DOHH2 (cell line): ENCODE data around the gene ZC3H7A.

Experiments
- H3F3A ChIP-seq: fragments of 200-600 bp; sonication (generic), shearing (Covaris generic); 2 replicates; pipeline ENCODE4 v1.6.0; 2016; ENCODE audit warnings: antibody characterized with exemption, mild to moderate bottlenecking; ENCODE audit not compliant: control insufficient read depth, insufficient read depth
- H3K27ac ChIP-seq: fragments of 200-600 bp; sonication (generic); 2 replicates; pipeline ENCODE4 v1.5.1; 2014; ENCODE audit warnings: low read depth, mild to moderate bottlenecking, low read length, moderate library complexity
- H3K27me3 ChIP-seq: fragments of 200-600 bp; sonication (generic); 2 replicates; pipeline ENCODE4 v1.6.1; 2014; ENCODE audit warnings: mild to moderate bottlenecking, low read length, mixed read lengths; ENCODE audit not compliant: control insufficient read depth
- H3K36me3 ChIP-seq: fragments of 200-600 bp; sonication (generic); 2 replicates; pipeline ENCODE4 v1.6.1; 2014; ENCODE audit warnings: mild to moderate bottlenecking, low read length, moderate library complexity, mixed read lengths; ENCODE audit not compliant: control insufficient read depth
- H3K4me1 ChIP-seq: fragments of 200-600 bp; sonication (generic); 2 replicates; pipeline ENCODE4 v1.6.1; 2014; ENCODE audit warnings: mild to moderate bottlenecking, low read length, mixed read lengths; ENCODE audit not compliant: control insufficient read depth
- H3K4me2 ChIP-seq: fragments of 200-600 bp; sonication (generic); 2 replicates; pipeline ENCODE4 v1.6.0; 2014; ENCODE audit warnings: mild to moderate bottlenecking, low read length, moderate library complexity
- H3K4me3 ChIP-seq: fragments of 200-600 bp; sonication (generic); 2 replicates; pipeline ENCODE4 v1.5.1; 2014; ENCODE audit warnings: mild to moderate bottlenecking, low read length, mixed read lengths
- H3K79me2 ChIP-seq: fragments of 200-600 bp; sonication (generic); 2 replicates; pipeline ENCODE4 v1.6.1; 2014; ENCODE audit warnings: mild to moderate bottlenecking, low read length, mixed read lengths; ENCODE audit not compliant: control insufficient read depth
- H3K9me2 ChIP-seq: fragments of 200-600 bp; sonication (generic); replicated peaks from 2 replicates; pipeline ENCODE4 v1.6.1; 2014; ENCODE audit warnings: mild to moderate bottlenecking, low read length, mixed read lengths; ENCODE audit not compliant: control insufficient read depth
- H3K9me3 ChIP-seq: fragments of 200-600 bp; sonication (generic); 2 replicates; pipeline ENCODE4 v1.6.1; 2014; ENCODE audit warnings: antibody characterized with exemption, low read length, mixed read lengths; ENCODE audit not compliant: control insufficient read depth, insufficient read depth
- H4K20me1 ChIP-seq: fragments of 200-600 bp; sonication (generic); 2 replicates; pipeline ENCODE4 v1.6.0; 2014; ENCODE audit warnings: low read depth, mild to moderate bottlenecking, antibody characterized with exemption, low read length, moderate library complexity; ENCODE audit not compliant: control insufficient read depth, insufficient read depth
- CTCF ChIP-seq: fragments of 200-600 bp; sonication (generic); IDR thresholded peaks from one replicate; pipeline ENCODE4 v1.5.1; 2014; ENCODE audit warnings: antibody characterized with exemption, mild to moderate bottlenecking, low read depth, low read length; ENCODE audit not compliant: poor library complexity, severe bottlenecking
- EZH2phosphoT487 ChIP-seq: fragments of 200-600 bp; sonication (generic); IDR thresholded peaks from 2 replicates; pipeline ENCODE4 v1.6.1; 2017; ENCODE audit warnings: borderline replicate concordance, mild to moderate bottlenecking, antibody characterized with exemption, low read length, moderate library complexity, mixed read lengths

The ZC3H7A gene

DNA sequence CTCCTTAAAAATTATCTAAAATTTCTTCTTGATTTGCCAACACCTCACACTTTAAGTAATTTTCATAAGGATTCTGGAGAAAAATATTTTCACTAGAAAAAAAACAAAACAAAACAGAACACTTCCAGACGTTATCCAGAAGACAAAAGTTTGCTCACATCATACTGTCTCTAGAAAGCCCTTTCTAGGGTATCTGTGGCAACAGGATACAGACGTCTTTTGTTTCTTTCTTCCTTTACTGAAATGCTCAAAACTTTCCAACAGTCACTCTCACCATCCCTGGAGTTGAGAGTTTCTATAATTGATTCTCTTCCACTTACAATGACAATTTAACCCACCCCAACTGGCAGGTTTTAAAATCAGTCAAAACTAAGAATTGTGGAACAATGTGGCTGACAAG, 2.6 kb downstream of the ZC3H7A start:
- peaks cover 53% of the 10 kb centered on the region for H3K4me1 ChIP-seq
- H3K4me3 ChIP-seq, result no peak overlapping the region
- no peak overlapping the region for H3K27ac ChIP-seq
- TF ChIP-seq CTCF (no peak), EZH2phosphoT487 (no peak)
- H3K36me3 ChIP-seq, result peaks cover 55% of the 10 kb centered on the region
- peaks cover 7% of the 10 kb centered on the region for H4K20me1 ChIP-seq
- no peaks in the 10 kb centered on the region for H3K9me2 ChIP-seq
- H3K79me2 ChIP-seq, result peaks cover 93% of the 10 kb centered on the region
- peak overlapping the region; percentile 97; the same call in 1 of the 2 replicates for H3K4me2 ChIP-seq
- no peaks in the 10 kb centered on the region for H3K9me3 ChIP-seq
- peaks cover 16% of the 10 kb centered on the region; the same call in 1 of the 2 replicates for H3F3A ChIP-seq
- no peaks in the 10 kb centered on the region for H3K27me3 ChIP-seq

GRCh38 chr16:11793840-11794239, 3.2 kb downstream of the ZC3H7A start:
- Histone ChIP-seq H3F3A (peaks cover 16% of the 10 kb centered on the region; the same call in 1 of the 2 replicates), H3K4me2 (no peak overlapping the region), H3K27me3 (no peaks in the 10 kb centered on the region), H3K4me1 (peaks cover 48% of the 10 kb centered on the region), H3K9me3 (no peaks in the 10 kb centered on the region), H3K9me2 (no peaks in the 10 kb centered on the region), H3K27ac (no peak overlapping the region), H3K36me3 (peaks cover 55% of the 10 kb centered on the region), H3K79me2 (peaks cover 93% of the 10 kb centered on the region), H4K20me1 (peaks cover 7% of the 10 kb centered on the region), H3K4me3 (no peak overlapping the region)
- no peak for TF ChIP-seq CTCF
- no peak for TF ChIP-seq EZH2phosphoT487

GRCh38 chr16:11792410-11793241, 4.4 kb downstream of the ZC3H7A start:
- H3K4me3 ChIP-seq, result no peak overlapping the region
- peaks cover 50% of the 10 kb centered on the region for H3K36me3 ChIP-seq
- H3K27ac ChIP-seq, result no peak overlapping the region
- peaks cover 42% of the 10 kb centered on the region for H3K4me1 ChIP-seq
- H3K4me2 ChIP-seq, result no peak overlapping the region
- H3K9me2 ChIP-seq, result no peaks in the 10 kb centered on the region
- H3K9me3 ChIP-seq, result no peaks in the 10 kb centered on the region
- peaks cover 7% of the 10 kb centered on the region for H4K20me1 ChIP-seq
- no peak for TF ChIP-seq EZH2phosphoT487
- no peak for TF ChIP-seq CTCF
- H3K27me3 ChIP-seq, result no peaks in the 10 kb centered on the region
- peaks cover 16% of the 10 kb centered on the region; the same call in 1 of the 2 replicates for H3F3A ChIP-seq
- H3K79me2 ChIP-seq, result peaks cover 92% of the 10 kb centered on the region
